ENCODE data around the gene PRPS1L1.

The PRPS1L1 gene

DNA sequence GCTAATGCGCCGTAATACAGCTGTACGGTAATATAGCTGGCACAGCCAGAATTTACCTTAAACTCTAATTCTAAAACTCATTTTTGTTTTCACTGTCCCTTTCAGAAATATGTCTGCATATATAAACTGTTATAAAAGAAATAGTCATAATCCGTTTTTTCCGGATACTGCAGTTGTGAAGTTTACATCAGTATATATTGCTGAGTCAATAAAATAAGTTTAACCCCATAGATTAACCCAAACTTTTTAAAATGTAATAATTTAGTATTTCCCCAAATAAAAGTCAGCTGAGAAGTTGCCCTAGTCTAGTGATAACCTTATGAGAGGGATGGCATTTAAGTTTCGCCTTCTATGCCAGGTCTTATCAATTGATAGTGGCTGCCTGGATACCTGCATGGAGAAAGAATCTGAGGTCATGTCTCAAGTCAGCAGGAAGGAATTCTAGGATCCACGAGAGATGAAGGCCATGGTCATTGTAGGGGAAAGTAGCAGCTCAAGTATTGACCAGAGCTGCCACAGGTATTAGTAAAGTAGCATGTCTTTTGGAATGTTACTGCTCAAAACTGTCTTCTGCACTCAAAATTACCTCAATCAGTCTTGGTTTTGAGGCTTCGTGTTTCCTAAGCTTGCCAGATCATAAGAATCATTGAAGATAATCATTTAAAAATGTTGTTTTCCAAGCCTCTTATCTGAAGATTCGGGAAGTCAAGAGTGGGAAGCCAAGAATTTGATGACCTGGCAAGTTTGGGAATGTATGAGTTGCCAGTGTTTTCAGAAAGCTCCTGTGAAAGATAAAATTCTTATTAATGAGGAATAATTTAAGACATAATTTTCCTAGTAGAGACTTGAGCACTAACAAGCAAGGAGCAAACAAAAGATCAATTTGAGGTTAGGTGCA is 10.8 kb downstream of the PRPS1L1 start:
- in situ Hi-C loops (cut with MboI; ENCODE audit: low sequenced_read_pairs): no loop called here

DNA sequence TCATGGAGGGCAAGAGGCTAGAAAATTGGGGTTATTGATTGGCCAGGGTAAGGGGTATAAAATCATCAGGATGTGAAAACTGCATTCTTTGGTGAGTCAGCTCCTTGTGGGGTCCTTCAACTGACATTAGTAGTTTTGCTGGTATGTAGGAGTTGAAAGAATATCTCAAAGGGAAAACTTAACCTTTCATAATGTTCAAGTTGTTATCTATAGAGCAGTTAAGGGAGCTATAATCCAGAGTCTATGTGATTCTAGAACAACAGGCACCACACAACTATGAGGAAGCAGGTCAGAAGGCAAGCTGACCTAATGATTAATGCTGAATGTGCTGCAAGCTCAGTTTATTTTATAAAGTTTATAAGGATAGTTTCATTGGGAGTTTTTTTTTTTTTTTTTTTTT is 13.7 kb downstream of the PRPS1L1 start:
- in situ Hi-C loops (cut with MboI; ENCODE audit: low sequenced_read_pairs): no loop called here

DNA sequence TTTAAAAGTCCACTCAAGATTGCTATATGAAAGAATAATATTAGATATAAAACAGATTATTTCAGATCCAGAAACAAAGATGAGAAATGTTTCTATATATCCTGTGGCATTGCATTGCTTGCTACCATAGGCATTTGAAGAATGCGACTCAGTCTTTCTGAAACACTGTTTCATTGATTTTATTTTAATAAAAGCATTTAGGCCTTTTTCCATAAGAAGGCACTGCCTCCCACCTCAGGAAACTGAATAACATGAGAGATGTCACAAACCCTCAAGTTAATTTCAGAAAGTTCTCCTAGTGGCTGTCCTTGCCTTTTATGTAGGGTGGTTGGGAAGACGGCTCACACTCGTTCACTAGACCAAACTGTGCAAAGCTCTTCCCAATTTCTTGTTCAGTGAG is 23.3 kb downstream of the PRPS1L1 start:
- in situ Hi-C loops (cut with MboI; ENCODE audit: low sequenced_read_pairs): no loop called here

DNA sequence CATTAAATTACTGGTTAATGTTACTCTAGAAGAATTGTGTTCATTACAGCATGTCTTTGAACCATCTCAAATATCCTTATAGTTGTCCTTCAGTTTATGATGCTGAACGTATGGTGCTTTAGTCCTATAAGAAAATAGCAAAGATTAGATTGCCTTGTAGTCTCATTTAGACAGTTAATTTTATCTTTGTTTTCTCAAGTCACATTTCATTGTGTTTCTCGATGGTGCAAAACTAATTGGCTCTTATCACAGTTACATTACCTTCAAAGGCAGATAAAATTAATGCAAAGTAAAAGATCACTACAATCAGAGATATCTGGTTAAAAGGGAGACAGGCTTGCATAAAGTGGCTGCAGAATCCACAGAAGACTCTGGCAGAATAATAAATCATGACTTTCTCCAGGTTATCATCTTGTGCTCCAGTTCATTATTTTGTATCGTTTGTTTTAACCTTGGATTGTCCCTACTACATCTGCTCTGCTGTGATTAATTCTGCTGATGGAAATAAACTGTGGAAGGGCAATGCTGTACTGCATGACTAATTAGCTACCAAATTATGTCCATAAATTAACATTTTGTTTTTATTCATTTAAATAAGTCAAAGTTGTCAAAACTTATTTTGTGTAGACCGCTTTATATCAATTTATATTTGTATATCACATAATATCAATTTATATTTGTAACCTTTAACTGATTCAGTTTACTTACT is 24.2 kb downstream of the PRPS1L1 start:
- in situ Hi-C loops (cut with MboI; ENCODE audit: low sequenced_read_pairs): no loop called here

DNA sequence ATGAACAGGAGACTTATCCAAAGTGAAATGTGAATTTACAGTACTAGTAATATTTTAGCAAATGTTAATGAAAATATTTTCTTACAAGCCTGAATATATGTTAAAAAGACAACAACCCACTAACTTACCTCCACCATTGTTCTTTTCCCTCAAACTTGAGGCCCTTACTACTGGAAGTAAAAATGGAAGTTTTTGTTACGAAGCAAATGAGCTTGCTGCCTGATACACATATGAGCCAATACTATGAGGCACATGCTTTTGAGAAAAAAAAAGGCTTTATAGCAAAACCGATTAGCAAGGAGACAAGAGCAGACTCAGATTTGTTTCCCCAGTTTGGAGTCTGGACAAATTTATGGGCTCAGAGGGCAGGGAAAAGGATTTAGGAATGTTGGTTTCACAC is 29.0 kb downstream of the PRPS1L1 start:
- in situ Hi-C loops (cut with MboI; ENCODE audit: low sequenced_read_pairs): no loop called here

DNA sequence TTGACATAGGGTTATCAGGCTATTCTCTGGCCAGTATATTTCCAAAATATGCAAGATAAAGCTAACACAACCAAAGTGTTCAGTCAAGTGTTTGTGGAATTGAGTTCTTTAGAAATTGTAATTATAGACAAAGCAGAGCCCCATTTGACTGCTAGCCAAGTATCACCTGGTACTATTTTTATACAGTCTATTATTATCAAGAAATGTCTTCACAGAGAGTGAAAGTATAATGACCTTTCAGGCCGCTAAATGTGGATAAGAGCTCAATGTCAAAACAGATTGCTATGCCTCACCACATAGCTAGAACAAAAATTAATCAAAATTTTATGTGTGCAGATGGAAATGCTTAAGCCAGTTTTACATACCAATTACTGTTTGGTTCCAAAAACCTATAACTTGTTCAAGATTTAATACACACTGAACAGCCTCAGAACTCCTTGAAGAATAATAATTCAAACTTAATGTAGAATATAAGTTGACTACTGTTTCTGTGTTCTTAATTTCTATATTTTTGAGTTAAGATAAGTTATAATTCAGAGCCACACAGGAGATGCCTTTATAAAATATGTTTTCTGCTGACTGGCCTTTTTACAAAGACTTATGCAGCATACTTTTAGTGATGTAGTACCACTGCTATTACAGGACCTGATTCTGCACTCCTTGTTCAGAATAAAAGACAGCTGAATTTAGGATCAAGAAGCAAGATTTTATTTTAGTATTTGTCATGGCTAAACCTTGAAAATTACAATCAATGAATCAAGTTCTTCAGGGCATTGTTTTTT is 31.0 kb downstream of the PRPS1L1 start:
- in situ Hi-C loops (cut with MboI; ENCODE audit: low sequenced_read_pairs): no loop called here

DNA sequence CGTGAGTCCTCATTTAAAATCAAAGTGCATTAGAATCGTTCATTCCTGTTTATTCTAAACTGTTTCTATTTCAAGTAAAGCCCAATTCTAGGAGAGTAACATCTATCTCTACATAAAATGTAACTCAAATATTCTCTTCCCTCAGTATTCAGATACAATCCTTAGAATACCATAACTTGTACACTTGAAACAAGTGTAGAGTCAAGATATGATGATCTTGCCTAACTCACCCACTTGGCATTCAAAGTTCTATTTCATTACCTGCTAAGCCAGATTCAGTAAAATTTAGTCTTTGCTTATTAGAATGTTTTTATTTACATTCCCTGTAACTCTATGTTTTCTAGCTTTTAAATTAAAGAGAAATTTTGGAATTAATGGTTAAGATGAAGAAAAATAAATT is 31.6 kb downstream of the PRPS1L1 start:
- in situ Hi-C loops (cut with MboI; ENCODE audit: low sequenced_read_pairs): no loop called here

DNA sequence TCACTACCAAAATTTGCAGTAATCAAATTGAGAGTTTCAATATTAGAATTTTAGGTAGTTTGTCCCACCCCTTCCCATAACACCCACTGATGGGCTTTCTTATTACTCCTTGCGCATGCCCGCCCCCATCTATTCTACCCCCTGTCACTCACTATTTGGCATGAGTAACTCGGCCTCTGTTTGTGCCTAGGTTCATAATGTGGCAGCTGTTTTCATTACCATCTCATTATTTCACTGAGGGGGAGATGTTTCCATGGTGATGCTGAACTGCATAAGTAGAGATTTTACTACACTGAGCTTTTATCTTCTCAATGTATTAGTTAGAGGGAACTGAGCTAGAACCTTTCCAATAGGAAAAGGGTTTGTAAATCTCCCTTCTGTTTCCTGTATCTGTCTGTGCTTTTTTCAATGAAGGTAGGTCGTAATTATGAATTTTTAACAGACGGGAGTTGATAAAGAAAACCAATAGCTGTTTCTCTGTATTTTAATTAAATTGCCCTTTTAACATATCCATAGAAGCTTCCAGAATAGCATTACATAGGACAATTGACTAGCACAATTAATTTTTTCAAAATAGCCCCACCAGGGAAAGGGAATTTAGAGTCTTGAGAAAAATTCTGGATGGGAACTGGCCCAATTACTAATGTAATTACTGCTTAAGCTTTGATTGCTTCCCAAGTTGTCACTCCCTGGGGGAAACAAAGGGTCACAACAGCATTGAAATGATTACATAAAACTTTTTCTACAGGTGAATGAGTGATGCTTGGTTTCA is 33.4 kb downstream of the PRPS1L1 start:
- in situ Hi-C loops (cut with MboI; ENCODE audit: low sequenced_read_pairs): no loop called here

DNA sequence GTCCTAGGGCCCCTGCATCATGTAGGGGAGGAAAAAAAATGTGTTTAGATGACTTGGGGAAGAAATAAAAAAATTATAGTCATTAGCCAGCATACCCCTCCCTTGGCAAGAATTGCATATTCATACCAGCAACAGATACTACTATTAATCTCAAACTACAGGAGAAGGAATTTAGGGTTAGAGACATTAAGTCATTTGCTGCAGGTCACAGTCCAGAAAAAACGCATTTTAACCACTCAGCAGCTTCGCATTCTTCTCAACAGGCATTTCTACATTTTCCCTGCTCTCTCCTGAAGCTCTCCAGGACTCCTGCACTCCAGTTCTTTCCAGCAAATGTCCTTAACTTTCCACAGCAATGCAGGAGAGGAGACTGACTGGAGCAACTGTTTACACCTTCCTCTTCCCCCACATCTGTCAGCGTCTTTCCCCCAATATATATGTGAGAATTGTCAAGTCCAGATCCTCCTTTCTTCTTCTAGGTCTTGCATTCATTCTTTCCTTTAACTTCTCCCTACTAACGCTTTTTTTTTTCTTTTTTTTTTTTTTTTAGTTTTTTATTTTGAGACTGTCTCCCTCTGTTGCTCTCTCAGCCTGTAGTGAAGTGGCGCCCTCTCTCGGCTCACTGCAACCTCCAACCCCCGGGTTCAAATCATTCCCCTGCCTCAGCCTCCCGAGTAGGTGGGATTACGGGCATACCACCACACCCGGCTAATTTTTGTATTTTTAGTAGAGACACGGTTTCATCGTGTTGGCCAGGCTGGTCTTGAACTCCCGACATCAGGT is 35.6 kb downstream of the PRPS1L1 start:
- in situ Hi-C loops (cut with MboI; ENCODE audit: low sequenced_read_pairs): no loop called here

DNA sequence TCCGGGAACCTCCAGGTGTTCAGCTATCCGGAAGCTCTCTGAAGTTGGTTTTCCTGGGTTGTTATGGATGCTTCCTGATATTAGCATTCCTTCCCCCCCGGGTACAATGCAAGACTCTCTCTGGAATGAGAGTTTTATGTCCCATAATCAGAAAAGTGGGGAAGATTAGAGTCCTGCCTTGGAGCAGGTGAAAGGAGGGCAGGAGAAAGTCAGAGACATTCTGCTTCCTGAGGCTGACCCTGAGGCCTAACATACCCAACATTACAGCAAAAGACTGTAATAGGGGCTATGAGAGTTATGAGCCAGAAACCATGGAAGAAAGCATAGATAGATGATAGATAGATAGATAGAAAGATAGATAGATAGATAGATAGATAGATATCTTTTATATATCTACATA is 36.9 kb downstream of the PRPS1L1 start:
- in situ Hi-C loops (cut with MboI; ENCODE audit: low sequenced_read_pairs): no loop called here

DNA sequence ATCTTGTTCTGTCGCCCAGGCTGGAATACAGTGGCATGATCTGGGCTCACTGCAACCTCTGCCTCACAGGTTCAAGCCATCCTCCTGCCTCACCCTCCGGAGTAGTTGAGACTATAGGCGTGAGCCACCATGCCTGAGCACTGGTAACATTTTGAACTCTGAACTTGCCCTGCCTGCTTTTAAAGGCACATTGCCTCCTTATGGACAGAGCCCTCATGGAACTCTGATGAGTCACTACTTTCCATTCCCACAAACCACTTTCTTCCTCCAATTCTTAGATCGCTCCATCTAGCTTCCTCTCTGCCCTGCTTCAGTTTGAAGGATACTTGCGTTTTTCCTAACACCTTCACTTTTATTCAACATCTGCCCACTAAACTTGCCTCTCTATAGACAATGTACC is 38.1 kb downstream of the PRPS1L1 start:
- in situ Hi-C loops (cut with MboI; ENCODE audit: low sequenced_read_pairs): no loop called here

DNA sequence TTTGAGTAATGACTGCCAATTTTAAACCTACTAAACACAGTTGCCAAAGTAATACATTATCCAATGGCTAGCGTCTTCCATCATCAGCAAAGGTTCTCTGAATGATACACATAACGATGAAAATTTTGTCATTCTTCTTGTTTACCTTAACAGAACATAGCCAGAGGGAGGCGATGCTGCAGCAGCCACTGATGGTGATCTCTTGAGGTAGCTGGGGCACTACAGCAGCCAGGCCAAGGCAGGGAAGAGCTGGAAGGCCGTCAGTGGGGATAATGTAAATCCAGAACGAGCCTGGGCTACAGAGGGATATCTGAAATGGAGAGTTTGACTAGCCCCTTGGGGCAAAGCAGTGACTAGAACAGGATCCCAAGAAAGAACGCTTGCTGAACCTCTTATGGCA is 38.8 kb downstream of the PRPS1L1 start:
- in situ Hi-C loops (cut with MboI; ENCODE audit: low sequenced_read_pairs): no loop called here

DNA sequence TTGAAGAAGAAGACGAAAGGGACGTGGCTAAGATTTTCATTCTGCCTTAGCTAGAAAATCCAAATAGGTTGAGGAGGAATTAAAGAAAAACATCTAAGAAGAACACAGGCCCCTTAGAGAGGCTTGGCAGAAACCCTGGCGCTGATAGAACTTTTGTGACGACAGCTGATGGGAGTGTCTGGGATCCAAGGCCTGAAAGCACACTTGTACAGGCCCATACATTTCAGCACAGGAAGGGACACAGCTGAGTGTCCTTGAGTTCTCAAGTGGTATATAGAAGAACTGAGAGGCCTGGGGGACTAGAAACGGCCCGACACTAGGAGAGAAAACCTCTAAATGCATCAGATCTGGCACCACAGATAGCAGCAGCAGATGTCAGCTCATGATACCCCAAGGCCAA is 39.5 kb downstream of the PRPS1L1 start:
- in situ Hi-C loops (cut with MboI; ENCODE audit: low sequenced_read_pairs): no loop called here

DNA sequence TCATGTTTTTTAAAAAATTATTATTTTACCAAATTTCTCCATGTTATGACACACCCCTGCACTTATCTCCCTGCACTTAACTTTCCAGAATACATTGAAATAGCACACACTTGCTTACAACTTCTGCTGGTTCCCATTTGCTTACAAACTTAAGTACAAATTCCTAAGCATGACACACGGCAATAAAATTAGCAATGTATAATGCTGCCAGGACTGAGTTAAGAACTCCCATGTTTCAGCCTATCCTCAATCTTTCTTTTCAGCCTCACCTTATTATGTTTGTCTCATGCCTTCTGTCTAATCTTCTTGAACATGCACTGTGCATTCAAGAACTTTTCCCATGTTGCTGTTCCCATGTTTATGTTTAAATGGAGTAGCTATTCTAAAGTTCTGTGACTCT is 40.8 kb downstream of the PRPS1L1 start:
- in situ Hi-C loops (cut with MboI; ENCODE audit: low sequenced_read_pairs): no loop called here

DNA sequence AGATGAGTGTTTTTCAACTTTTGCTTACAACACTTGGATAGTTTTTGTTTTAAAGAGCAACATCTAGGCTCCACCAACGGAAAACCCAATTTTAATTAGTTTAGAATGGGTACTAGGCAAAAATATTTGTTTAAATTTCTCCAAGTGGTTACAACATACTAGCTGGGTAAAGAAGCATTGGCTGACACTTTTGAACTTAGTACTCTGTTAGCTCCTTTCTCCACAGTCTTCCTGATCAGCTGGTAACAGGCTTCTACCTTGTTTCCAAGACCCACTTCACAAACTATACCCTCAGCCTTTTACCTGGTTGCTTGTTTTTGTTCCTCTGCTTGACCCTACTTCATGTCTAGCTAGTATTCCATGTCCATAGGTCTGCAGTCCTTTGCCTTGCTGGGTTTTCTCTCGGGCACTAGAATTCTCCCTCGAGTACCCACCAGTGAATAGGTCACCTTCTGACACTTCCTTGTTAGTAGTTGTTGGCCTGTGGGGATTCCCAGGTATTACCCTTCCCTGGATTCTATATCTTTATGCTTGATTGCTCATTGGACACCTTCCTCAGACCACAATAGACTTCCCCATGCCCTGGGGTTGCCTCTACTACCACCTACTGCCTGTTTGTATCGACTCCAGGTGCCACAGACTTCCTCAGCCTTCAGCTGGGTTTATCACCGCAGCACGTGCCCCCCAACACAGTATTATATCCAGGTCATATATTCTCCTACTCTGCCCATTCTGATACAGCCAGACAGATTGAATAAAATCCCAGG is 42.0 kb downstream of the PRPS1L1 start:
- in situ Hi-C loops (cut with MboI; ENCODE audit: low sequenced_read_pairs): no loop called here

DNA sequence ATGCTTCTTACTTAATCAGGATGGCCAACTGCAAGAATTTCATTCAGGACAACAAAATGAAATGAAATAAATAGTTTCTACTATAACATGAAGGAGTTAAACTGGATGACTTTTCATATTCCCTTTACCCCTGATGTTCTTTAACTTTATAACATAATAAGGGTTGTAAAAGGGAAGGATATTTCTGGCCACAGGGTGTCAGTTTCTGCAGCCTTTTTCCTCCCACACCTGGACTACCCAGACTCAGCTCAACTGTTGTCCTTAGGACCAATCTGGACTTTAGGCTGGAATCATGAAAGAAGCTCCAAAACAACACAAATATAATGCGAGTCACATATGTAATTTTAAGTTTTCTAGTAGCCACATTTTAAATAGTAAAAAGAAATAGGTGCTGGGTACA is 43.4 kb downstream of the PRPS1L1 start:
- in situ Hi-C loops (cut with MboI; ENCODE audit: low sequenced_read_pairs): no loop called here

DNA sequence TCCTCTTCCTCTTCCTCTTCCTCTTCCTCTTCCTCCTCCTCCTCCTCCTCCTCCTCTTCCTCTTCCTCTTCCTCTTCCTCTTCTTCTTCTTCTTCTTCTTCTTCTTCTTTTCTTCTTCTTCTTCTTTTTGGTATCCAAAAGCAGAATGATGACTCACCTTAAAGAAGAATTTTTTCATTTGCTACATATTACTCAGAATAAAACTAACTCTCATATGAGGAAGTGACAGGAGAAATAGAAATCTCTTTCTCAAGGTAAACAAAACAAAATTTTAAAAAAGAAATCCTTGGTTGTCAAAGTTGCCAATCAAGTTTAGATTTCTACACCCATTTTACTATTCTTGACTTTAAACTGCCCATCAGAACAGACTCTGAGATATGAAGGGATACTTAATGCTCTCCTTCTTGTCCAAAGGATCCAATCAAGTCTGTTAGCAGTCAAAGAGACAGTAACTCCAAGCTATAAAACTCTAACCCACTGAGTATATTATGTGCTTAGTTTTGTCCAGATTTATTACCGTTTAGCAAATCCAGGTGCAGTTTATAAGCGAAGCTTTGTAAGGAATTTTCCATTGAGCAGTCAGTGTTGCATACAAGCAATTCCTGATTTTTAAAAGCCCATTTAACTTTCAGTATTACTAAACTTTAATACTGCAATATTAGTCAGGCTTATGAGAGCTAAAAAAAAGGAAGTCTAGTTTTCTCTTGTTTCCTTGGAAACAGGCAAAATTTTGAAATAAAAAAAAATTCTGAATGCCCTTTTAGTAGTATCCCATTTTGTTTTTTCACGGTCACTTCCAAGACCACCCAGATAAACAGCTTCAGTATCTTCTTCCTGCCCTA is 44.2 kb downstream of the PRPS1L1 start:
- in situ Hi-C loops (cut with MboI; ENCODE audit: low sequenced_read_pairs): no loop called here

DNA sequence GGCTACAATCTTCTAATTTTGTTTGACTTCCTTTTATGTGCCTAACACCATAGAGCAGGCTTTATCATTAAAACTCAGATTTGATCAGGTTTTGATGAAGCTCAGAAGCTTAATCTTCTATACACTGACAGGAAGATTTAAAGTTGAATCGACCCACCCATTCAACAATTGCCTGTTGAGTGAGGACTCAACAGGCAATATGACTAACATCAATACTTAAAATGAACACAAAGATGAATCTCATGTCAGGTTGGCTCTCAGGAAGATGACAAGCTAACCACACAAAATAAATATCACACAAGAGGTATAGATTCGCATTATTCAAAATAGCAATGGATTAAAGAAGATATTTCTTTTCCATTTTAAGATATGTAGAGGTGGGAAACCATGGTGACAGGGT is 50.7 kb downstream of the PRPS1L1 start:
- in situ Hi-C loops (cut with MboI; ENCODE audit: low sequenced_read_pairs): no loop called here

Measured in HL-60/S4 (cell line).